ENCODE measurements around the gene ZNF554.
"Not testable (repeated sequence)": the region's sequence is repeated elsewhere in the genome, so short reads cannot be mapped to it uniquely, and the experiment has no call there.

Gene ZNF554

GRCh38 chr19:2872175-2872574 is 52.5 kb downstream of the ZNF554 start:
- not testable (repeated sequence) for FAIRE-seq

GRCh38 chr19:2877398-2878331 is 58.0 kb downstream of the ZNF554 start:
- FAIRE-seq = no peak

DNA sequence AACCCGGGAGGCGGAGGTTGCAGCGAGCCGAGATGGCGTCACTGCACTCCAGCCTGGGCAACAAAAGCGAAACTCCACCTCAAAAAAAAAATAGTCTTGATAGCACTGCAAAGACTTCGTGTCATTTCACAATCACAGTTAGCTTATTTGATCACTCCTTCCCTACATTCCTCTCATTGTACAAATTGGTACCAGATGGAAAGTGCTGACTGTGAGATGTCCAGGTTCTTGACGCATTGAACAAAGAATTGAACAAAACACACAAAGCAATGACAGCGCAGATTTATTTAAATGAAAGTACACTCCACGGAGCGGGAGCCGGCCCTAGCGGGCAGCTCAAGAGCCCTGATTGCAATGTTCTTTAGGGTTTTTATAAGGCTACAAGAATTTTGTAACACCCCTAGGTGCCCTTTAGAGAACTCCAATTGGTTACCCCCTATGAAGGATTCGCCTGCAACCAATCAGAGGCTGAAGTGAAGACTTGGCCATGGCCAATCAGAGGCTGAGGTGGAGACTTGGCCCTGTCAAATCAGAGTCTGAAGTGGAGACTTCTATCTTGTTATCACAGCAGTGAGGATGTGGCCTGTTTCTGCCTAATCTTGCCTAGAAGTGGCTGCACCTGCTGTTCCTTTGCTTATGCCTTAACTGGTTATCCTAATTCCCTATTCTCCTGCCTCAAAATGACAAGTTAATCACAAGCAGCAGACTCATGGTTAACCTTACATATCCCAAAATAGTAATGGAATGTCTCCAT is 64.2 kb downstream of the ZNF554 start:
- no peak for FAIRE-seq

DNA sequence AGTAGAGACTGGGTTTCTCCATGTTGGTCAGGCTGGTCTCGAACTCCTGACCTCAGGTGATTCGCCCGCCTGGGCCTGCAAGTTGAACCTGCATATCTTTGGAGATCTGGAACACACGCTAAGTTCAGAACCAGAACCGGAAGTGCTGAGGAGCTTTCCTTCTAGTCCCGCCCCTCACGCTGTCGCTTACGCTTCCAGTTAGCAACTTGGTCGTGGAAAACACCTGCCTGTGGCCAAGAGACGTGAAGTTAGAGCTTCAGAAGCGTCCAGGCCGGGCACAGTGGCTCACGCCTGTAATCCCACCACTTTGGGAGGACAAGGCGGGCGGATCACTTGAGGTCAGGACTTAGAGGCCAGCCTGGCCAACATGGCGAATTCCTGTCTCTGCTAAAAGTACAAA is 66.1 kb downstream of the ZNF554 start:
- no peak for FAIRE-seq
